MM.1S (cell line): Measurements from ENCODE around the gene GCLC.

Experiments
- DNase-seq: peaks from one replicate; pipeline ENCODE4 v3.0.0-alpha.2; 2015
- H2AFZ ChIP-seq: fragments of 300-600 bp; sonication (generic); 2 replicates; pipeline ENCODE4 v1.6.0; 2016; ENCODE audit warnings: antibody characterized with exemption, low read length
- H3F3A ChIP-seq: fragments of 300-600 bp; sonication (generic); 2 replicates; pipeline ENCODE4 v1.6.1; 2016; ENCODE audit warnings: mild to moderate bottlenecking, antibody characterized with exemption, low read length, moderate library complexity, mixed read lengths; ENCODE audit not compliant: insufficient read depth
- H3K27ac ChIP-seq: fragments of 300-600 bp; sonication (generic); 2 replicates; pipeline ENCODE4 v1.5.1; 2016; ENCODE audit warnings: mild to moderate bottlenecking, low read length
- H3K27me3 ChIP-seq: fragments of 300-600 bp; sonication (generic); replicated peaks from 2 replicates; pipeline ENCODE4 v1.6.0; 2016; ENCODE audit warnings: low read length; ENCODE audit not compliant: insufficient read depth
- H3K36me3 ChIP-seq: fragments of 300-600 bp; sonication (generic); replicated peaks from 2 replicates; pipeline ENCODE4 v1.6.1; 2016; ENCODE audit warnings: mild to moderate bottlenecking, low read length, mixed read lengths; ENCODE audit not compliant: insufficient read depth
- H3K4me1 ChIP-seq: fragments of 300-600 bp; sonication (generic); 2 replicates; pipeline ENCODE4 v1.6.1; 2016; ENCODE audit warnings: low read length, mixed read lengths
- H3K4me2 ChIP-seq: fragments of 300-600 bp; sonication (generic); 2 replicates; pipeline ENCODE4 v1.6.0; 2016; ENCODE audit warnings: low read depth, low read length
- H3K4me3 ChIP-seq: fragments of 300-600 bp; sonication (generic); 2 replicates; pipeline ENCODE4 v1.5.1; 2016; ENCODE audit warnings: low read length, mixed read lengths
- H3K79me2 ChIP-seq: fragments of 300-600 bp; sonication (generic); 2 replicates; pipeline ENCODE4 v1.6.1; 2016; ENCODE audit warnings: mixed run types, low read length, mixed read lengths
- H3K9ac ChIP-seq: fragments of 300-600 bp; sonication (generic); 2 replicates; pipeline ENCODE4 v1.6.1; 2016; ENCODE audit warnings: low read length, mixed read lengths
- H3K9me2 ChIP-seq: fragments of 300-600 bp; sonication (generic); replicated peaks from 2 replicates; pipeline ENCODE4 v1.6.1; 2016; ENCODE audit warnings: mild to moderate bottlenecking, low read length, mixed read lengths; ENCODE audit not compliant: insufficient read depth
- H3K9me3 ChIP-seq: fragments of 300-600 bp; sonication (generic); replicated peaks from 2 replicates; pipeline ENCODE4 v1.6.1; 2016; ENCODE audit warnings: mild to moderate bottlenecking, low read length, mixed read lengths; ENCODE audit not compliant: insufficient read depth
- H4K20me1 ChIP-seq: fragments of 300-600 bp; sonication (generic); 2 replicates; pipeline ENCODE4 v1.6.1; 2016; ENCODE audit warnings: mild to moderate bottlenecking, low read length, moderate library complexity, mixed read lengths; ENCODE audit not compliant: insufficient read depth
- EZH2 ChIP-seq: fragments of 300-600 bp; sonication (generic); optimal IDR thresholded peaks from 2 replicates; pipeline ENCODE3; 2017; ENCODE audit warnings: low read depth, mild to moderate bottlenecking, antibody characterized with exemption, low read length, mixed read lengths
- EZH2phosphoT487 ChIP-seq: fragments of 300-600 bp; sonication (generic); IDR thresholded peaks from 2 replicates; pipeline ENCODE4 v1.6.1; 2018; ENCODE audit warnings: antibody characterized with exemption, low read length
- TF ChIP-seq, protein P1 (sequence below): fragments of 300-600 bp; sonication (generic); IDR thresholded peaks from 2 replicates; pipeline ENCODE4 v1.5.1; 2016; ENCODE audit warnings: antibody characterized with exemption, low read length, mixed read lengths

GCLC gene

DNA sequence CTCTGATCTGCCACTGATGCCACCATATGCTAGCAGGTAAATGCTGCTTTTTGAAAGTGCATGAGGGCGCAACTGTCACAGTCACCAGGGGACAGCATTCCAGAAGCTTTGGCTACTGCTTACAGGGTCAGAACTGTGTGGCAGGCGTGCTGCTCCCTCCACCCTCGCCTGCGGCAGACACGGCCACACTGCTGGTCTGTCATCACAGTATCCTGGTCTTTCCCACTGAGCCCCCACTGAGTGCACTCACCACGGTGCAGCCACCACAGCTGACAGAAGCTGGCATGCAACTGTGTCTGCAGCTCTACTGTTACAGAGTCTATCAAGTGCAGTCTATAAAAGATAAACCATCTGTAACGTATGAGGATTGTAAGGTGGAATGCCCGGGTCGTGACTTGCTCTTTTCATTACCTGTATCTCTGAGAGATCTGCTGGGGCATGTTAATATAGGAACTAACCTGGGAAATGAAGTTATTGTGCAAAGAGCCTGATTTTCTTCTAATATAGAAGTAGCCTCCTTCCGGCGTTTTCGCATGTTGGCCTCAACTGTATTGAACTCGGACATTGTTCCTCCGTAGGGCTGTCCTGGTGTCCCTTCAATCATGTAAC lies 24.5 kb downstream of the GCLC start:
- Histone ChIP-seq H3K27me3 (no peaks in the 10 kb centered on the region), H3K9ac (no peak overlapping the region), H3F3A (no peaks in the 10 kb centered on the region), H3K9me3 (no peaks in the 10 kb centered on the region), H3K4me3 (no peak overlapping the region), H3K36me3 (no peaks in the 10 kb centered on the region), H3K4me2 (no peak overlapping the region), H2AFZ (no peak overlapping the region), H3K27ac (no peak overlapping the region), H3K4me1 (no peaks in the 10 kb centered on the region), H3K9me2 (no peaks in the 10 kb centered on the region), H3K79me2 (peaks cover 6% of the 10 kb centered on the region; the same call in 1 of the 2 replicates), H4K20me1 (no peaks in the 10 kb centered on the region)
- TF ChIP-seq, protein P1, sequence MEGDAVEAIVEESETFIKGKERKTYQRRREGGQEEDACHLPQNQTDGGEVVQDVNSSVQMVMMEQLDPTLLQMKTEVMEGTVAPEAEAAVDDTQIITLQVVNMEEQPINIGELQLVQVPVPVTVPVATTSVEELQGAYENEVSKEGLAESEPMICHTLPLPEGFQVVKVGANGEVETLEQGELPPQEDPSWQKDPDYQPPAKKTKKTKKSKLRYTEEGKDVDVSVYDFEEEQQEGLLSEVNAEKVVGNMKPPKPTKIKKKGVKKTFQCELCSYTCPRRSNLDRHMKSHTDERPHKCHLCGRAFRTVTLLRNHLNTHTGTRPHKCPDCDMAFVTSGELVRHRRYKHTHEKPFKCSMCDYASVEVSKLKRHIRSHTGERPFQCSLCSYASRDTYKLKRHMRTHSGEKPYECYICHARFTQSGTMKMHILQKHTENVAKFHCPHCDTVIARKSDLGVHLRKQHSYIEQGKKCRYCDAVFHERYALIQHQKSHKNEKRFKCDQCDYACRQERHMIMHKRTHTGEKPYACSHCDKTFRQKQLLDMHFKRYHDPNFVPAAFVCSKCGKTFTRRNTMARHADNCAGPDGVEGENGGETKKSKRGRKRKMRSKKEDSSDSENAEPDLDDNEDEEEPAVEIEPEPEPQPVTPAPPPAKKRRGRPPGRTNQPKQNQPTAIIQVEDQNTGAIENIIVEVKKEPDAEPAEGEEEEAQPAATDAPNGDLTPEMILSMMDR, result no peak
- no peak for TF ChIP-seq EZH2
- TF ChIP-seq EZH2phosphoT487, result no peak
- DNase-seq, result no peak

DNA sequence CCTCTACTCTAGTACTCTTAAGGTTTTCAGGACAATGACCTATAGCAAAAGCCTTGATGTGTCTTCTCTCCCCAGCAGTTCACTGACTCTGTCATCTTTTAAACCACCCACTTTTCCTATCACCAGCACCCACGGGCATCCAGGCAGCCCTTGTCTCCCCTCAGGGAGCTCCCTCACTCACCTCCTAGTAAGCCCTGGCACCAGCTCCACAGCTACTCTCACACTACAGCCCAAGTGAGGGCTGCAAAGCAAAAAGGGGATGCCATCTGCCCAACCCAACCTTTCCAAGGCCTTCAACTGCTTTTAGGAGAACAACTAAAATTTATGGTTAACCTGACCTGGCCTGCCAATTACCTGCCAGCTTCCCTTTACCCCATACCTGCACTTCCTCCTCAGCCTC lies 26.0 kb downstream of the GCLC start:
- H3K36me3 ChIP-seq, result no peaks in the 10 kb centered on the region

DNA sequence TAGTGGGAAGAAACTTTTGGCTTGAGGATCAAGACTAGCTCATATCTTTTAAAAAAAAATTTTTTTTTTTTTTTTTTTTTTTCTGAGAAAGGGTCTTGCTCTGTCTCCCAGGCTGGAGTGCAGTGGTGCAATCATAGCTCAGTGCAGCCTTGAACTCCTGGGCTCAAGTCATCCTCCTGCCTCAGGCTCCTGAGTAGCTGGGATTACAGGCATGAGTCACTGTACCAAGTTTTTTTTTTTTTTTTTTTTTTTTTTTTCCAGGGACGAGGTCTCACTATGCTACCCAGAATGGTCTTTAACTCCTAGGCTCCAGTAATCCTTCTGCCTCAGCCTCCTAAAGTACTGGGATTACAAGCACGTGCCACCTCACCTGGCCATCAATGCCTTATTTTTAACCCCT lies 27.9 kb downstream of the GCLC start:
- Histone ChIP-seq H3K36me3 (no peaks in the 10 kb centered on the region), H3K79me2 (no peaks in the 10 kb centered on the region), H3K4me1 (no peaks in the 10 kb centered on the region), H2AFZ (no peak overlapping the region), H4K20me1 (no peaks in the 10 kb centered on the region), H3K9ac (no peak overlapping the region), H3K4me3 (no peak overlapping the region), H3K27me3 (no peaks in the 10 kb centered on the region), H3F3A (no peaks in the 10 kb centered on the region), H3K4me2 (no peak overlapping the region), H3K9me3 (no peaks in the 10 kb centered on the region), H3K9me2 (no peaks in the 10 kb centered on the region), H3K27ac (no peak overlapping the region)
- TF ChIP-seq EZH2phosphoT487 (no peak), EZH2 (no peak)
- TF ChIP-seq, protein P1, result no peak
- no peak for DNase-seq

More for the DNA sequence above, 26.0 kb downstream of the GCLC start:
- H3K79me2 ChIP-seq, result no peaks in the 10 kb centered on the region
- no peaks in the 10 kb centered on the region for H3K9me2 ChIP-seq
- H3K4me3 ChIP-seq, result no peak overlapping the region
- no peak overlapping the region for H3K9ac ChIP-seq
- no peak overlapping the region for H2AFZ ChIP-seq
- no peak for DNase-seq
- TF ChIP-seq, protein P1, result no peak
- TF ChIP-seq EZH2, result no peak
- TF ChIP-seq EZH2phosphoT487, result no peak
- no peaks in the 10 kb centered on the region for H3K27me3 ChIP-seq
- H3K27ac ChIP-seq, result no peak overlapping the region
- no peaks in the 10 kb centered on the region for H3K4me1 ChIP-seq
- no peaks in the 10 kb centered on the region for H3F3A ChIP-seq
- no peak overlapping the region for H3K4me2 ChIP-seq
- H4K20me1 ChIP-seq, result no peaks in the 10 kb centered on the region
- H3K9me3 ChIP-seq, result no peaks in the 10 kb centered on the region
